ENCODE data around the gene CREM. TPM values are rescaled to one million over a fixed set of nuclear protein-coding genes. Genes with fewer than 3 reads are reported as not detected.

The CREM gene
- polyA plus RNA-seq, 3 donors, result 11.4 to 12.4 (median 12.1) TPM

DNA sequence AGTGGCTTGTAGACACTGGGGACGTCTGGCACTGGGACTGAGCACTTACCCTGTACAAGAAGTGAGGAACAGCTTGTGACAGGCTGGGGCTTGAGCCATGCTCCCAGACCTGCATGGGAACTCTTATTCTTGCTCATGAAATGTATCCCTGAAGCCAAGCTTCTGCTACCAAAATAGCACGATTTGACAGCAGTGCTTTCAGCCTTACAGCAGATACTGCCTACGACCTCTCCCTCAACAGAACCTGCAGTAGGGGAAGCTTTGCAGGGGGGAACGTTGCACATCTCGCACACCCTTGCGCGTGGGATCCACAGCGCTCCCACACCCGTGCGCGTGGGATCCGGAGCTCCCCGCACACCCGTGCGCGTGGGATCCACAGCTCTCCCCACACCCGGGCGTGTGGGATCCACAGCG lies 88.0 kb downstream of the CREM start:
- Histone ChIP-seq H3K4me1 (ENCODE audit: control insufficient read depth in 1 of 2, insufficient read depth in 2 of 2, low read length in 2 of 2) (peaks cover 20 to 26% of the 10 kb centered on the region in 2 donors), H3K4me2 (replicated peaks; ENCODE audit: extremely low read depth, low read length, poor library complexity, severe bottlenecking) (no peak overlapping the region), H3K36me3 (replicated peaks in 1 of 2; ENCODE audit: control insufficient read depth in 1 of 2, insufficient read depth in 2 of 2, low read length in 2 of 2) (no peaks in the 10 kb centered on the region), H3K4me3 (replicated peaks in 1 of 3; ENCODE audit: low read depth in 2 of 3, low read length in 3 of 3) (no peak overlapping the region), H3K9me3 (replicated peaks in 1 of 2; ENCODE audit: control insufficient read depth in 1 of 2, insufficient read depth in 1 of 2, low read length in 2 of 2) (no peaks in the 10 kb centered on the region), H3K9ac (ENCODE audit: insufficient read depth, low read length, poor library complexity, severe bottlenecking) (no peak overlapping the region), H3K27me3 (ENCODE audit: control insufficient read depth in 2 of 2, insufficient read depth in 2 of 2, low read length in 2 of 2) (no peaks in the 10 kb centered on the region), H2AFZ (ENCODE audit: insufficient read depth, low read depth, low read length, poor library complexity, severe bottlenecking) (no peak overlapping the region), H3K27ac (ENCODE audit: low read depth in 1 of 2, low read length in 2 of 2) (no peak overlapping the region), H4K20me1 (ENCODE audit: insufficient read depth, low read length) (no peaks in the 10 kb centered on the region), H3K79me2 (ENCODE audit: insufficient read depth, low read length) (no peaks in the 10 kb centered on the region)
- Mint-ChIP-seq H3K27ac (no peak overlapping the region), H3K9me3 (peaks cover 0 to 2% (median 0%) of the 10 kb centered on the region in 7 donors), H3K27me3 (ENCODE audit: low read depth in 3 of 3) (peaks cover 0 to 5% (median 3%) of the 10 kb centered on the region in 3 donors), H3K4me3 (no peak overlapping the region), H3K4me1 (peaks cover 55% of the 10 kb centered on the region), H3K36me3 (no peaks in the 10 kb centered on the region)
- DNase-seq, result no peak
- intact Hi-C loops (cut with micrococcal nuclease), result no loop called here
- TF ChIP-seq, protein P1, sequence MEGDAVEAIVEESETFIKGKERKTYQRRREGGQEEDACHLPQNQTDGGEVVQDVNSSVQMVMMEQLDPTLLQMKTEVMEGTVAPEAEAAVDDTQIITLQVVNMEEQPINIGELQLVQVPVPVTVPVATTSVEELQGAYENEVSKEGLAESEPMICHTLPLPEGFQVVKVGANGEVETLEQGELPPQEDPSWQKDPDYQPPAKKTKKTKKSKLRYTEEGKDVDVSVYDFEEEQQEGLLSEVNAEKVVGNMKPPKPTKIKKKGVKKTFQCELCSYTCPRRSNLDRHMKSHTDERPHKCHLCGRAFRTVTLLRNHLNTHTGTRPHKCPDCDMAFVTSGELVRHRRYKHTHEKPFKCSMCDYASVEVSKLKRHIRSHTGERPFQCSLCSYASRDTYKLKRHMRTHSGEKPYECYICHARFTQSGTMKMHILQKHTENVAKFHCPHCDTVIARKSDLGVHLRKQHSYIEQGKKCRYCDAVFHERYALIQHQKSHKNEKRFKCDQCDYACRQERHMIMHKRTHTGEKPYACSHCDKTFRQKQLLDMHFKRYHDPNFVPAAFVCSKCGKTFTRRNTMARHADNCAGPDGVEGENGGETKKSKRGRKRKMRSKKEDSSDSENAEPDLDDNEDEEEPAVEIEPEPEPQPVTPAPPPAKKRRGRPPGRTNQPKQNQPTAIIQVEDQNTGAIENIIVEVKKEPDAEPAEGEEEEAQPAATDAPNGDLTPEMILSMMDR (IDR thresholded peaks at IDR 0.05), result no peak
- WGBS (ENCODE audit: insufficient coverage), result over 99% methylated on average over 19 of the region's 19 CpGs

- WGBS (ENCODE audit: insufficient coverage), result 100% methylated on average over 2 of the region's 3 CpGs
- peaks cover 0 to 2% (median 0%) of the 10 kb centered on the region in 7 donors for H3K9me3 Mint-ChIP-seq
Observed at GRCh38 chr10:35215107-35215506, 88.5 kb downstream of the CREM start.

More at GRCh38 chr10:35215107-35215506, 88.5 kb downstream of the CREM start:
- H3K4me3 Mint-ChIP-seq, result no peak overlapping the region
- peaks cover under 1 to 5% (median 3%) of the 10 kb centered on the region in 3 donors for H3K27me3 Mint-ChIP-seq (ENCODE audit: low read depth in 3 of 3)
- no peak overlapping the region for H3K9ac ChIP-seq (ENCODE audit: insufficient read depth, low read length, poor library complexity, severe bottlenecking)
- H3K4me1 ChIP-seq (ENCODE audit: control insufficient read depth in 1 of 2, insufficient read depth in 2 of 2, low read length in 2 of 2), result peaks cover 20 to 26% of the 10 kb centered on the region in 2 donors
- no peaks in the 10 kb centered on the region for H3K9me3 ChIP-seq (replicated peaks in 1 of 2; ENCODE audit: control insufficient read depth in 1 of 2, insufficient read depth in 1 of 2, low read length in 2 of 2)
- H3K4me2 ChIP-seq (replicated peaks; ENCODE audit: extremely low read depth, low read length, poor library complexity, severe bottlenecking), result no peak overlapping the region
- no peaks in the 10 kb centered on the region for H3K36me3 Mint-ChIP-seq
- no peaks in the 10 kb centered on the region for H4K20me1 ChIP-seq (ENCODE audit: insufficient read depth, low read length)
- no peak overlapping the region for H3K27ac ChIP-seq (ENCODE audit: low read depth in 1 of 2, low read length in 2 of 2)
- no peaks in the 10 kb centered on the region for H3K79me2 ChIP-seq (ENCODE audit: insufficient read depth, low read length)
- TF ChIP-seq, protein P1 (IDR thresholded peaks at IDR 0.05), result no peak
- intact Hi-C loops (cut with micrococcal nuclease), result no loop called here
- no peak for DNase-seq
- H3K27ac Mint-ChIP-seq, result no peak overlapping the region
- no peaks in the 10 kb centered on the region for H3K36me3 ChIP-seq (replicated peaks in 1 of 2; ENCODE audit: control insufficient read depth in 1 of 2, insufficient read depth in 2 of 2, low read length in 2 of 2)
- H3K4me1 Mint-ChIP-seq, result peaks cover 55% of the 10 kb centered on the region
- no peak overlapping the region for H3K4me3 ChIP-seq (replicated peaks in 1 of 3; ENCODE audit: low read depth in 2 of 3, low read length in 3 of 3)
- no peaks in the 10 kb centered on the region for H3K27me3 ChIP-seq (ENCODE audit: control insufficient read depth in 2 of 2, insufficient read depth in 2 of 2, low read length in 2 of 2)
- no peak overlapping the region for H2AFZ ChIP-seq (ENCODE audit: insufficient read depth, low read depth, low read length, poor library complexity, severe bottlenecking)

All from CD14-positive monocyte (primary cell).